Suprapubic skin (tissue), 4 donors: Measurements from ENCODE around the gene EFEMP2.

Experiments used
- CTCF ChIP-seq, 2 donors: fragments of 200-600 bp in 1 of 2; fragments of 450-650 bp in 1 of 2; sonication (generic) in 1 of 2; IDR thresholded peaks; one replicate each; pipeline ENCODE4 v1.5.1; 2016 to 2019; ENCODE audit warnings: antibody characterized with exemption in 2 of 2, mild to moderate bottlenecking in 1 of 2, moderate library complexity in 1 of 2
- EP300 ChIP-seq: sonication (generic); formaldehyde crosslinking; IDR thresholded peaks from one replicate; pipeline ENCODE4 v1.6.1; 2017; ENCODE audit warnings: antibody characterized with exemption
- POLR2A ChIP-seq, 2 donors: fragments of 450-650 bp; IDR thresholded peaks; one replicate each; pipeline ENCODE4 v1.6.1; 2017; ENCODE audit warnings: antibody characterized with exemption in 2 of 2, mild to moderate bottlenecking in 2 of 2, moderate library complexity in 2 of 2
- POLR2AphosphoS5 ChIP-seq, 3 donors: sonication (generic); formaldehyde crosslinking; IDR thresholded peaks; one replicate each; pipeline ENCODE4 v1.6.1; 2017; ENCODE audit warnings: antibody characterized with exemption in 3 of 3

- TF ChIP-seq CTCF (IDR thresholded peaks at IDR 0.05) (no peak), POLR2A (IDR thresholded peaks at IDR 0.05) (no peak), EP300 (no peak), POLR2AphosphoS5 (IDR thresholded peaks at IDR 0.05) (no peak)
Measured at GRCh38 chr11:65864706-65865471, 7.7 kb downstream of the EFEMP2 start.
